ENCODE results near the gene EML3. TPM values are rescaled to one million over a fixed set of nuclear protein-coding genes. Genes with fewer than 3 reads are reported as not detected.

EML3 gene
- total RNA-seq, 3 donors from 2014 or later, result 34.7 to 58.7 (median 35.7) TPM

DNA sequence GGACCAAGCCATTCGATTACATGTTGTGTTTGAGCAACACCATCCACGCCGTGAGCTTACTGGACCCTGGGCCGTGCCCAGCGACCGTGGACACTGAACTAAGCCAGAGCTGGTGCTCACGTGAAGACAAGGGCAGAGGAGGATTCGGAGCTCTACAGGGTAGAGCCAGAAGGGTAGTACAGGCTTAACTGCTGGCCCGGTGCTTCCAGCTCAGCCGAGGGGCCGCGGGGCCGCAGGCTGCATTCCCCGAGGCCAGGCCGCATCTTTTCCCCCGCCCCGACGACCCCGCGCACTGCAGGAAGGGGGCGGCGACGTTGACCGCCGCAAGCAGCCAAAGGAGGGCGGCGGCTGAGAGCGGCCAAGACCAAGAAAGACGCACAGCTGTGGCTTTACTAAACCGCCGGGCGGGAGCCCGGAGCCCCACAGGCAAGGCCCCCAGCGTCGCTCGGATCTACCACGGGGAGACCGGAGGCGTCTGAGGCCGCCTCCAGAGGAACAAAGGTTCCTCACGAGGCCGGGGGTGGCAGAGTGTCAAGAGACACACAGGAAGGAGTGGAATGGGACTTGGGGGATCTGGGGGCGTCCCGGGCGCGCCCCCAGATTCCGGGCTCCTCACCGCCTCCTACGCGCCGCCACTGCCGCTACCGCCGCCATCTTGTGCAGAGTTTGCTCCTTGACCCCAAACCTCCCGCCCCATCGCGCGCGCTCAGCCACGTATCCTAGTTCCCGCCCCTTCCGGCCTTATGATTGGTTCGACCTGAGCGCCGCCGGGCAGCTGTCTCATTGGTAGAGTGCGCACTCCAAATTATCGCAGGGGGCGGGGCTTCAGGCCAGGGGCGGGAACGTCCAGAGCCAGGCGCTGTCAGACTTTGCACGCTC lies 33.6 kb upstream of the EML3 start, which contains the start of gene GANAB:
GANAB (minus strand) TSS at position 668 of the 879 bp plus-strand sequence; CDS start at position 654, 14 bp downstream.
- TF ChIP-seq, protein P1, sequence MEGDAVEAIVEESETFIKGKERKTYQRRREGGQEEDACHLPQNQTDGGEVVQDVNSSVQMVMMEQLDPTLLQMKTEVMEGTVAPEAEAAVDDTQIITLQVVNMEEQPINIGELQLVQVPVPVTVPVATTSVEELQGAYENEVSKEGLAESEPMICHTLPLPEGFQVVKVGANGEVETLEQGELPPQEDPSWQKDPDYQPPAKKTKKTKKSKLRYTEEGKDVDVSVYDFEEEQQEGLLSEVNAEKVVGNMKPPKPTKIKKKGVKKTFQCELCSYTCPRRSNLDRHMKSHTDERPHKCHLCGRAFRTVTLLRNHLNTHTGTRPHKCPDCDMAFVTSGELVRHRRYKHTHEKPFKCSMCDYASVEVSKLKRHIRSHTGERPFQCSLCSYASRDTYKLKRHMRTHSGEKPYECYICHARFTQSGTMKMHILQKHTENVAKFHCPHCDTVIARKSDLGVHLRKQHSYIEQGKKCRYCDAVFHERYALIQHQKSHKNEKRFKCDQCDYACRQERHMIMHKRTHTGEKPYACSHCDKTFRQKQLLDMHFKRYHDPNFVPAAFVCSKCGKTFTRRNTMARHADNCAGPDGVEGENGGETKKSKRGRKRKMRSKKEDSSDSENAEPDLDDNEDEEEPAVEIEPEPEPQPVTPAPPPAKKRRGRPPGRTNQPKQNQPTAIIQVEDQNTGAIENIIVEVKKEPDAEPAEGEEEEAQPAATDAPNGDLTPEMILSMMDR (IDR thresholded peaks at IDR 0.05), result peak in 1 of 3 donors; percentile 22
- TF ChIP-seq POLR2AphosphoS5 (IDR thresholded peaks at IDR 0.05) (peak; percentile 78 to 92 (median 79)), POLR2A (IDR thresholded peaks at IDR 0.05) (peak; percentile 75)
- intact Hi-C loops (cut with DNase I; ENCODE audit: low total_unique reads), result no loop called here
- Histone ChIP-seq H3K4me3 (peak within 1 kb of the TSS; percentile 85 to 96 (median 96)), H3K27ac (peak within 1 kb of the TSS; percentile 89 to 95), H3K36me3 (peaks cover 5% of the 10 kb centered on the region), H3K4me1 (peaks cover 5 to 10% of the 10 kb centered on the region in 2 donors), H3K27me3 (no peaks in the 10 kb centered on the region), H3K9me3 (no peaks in the 10 kb centered on the region)
- DNase-seq (ENCODE audit: low spot score in 2 of 2), result peak; percentile 100

DNA sequence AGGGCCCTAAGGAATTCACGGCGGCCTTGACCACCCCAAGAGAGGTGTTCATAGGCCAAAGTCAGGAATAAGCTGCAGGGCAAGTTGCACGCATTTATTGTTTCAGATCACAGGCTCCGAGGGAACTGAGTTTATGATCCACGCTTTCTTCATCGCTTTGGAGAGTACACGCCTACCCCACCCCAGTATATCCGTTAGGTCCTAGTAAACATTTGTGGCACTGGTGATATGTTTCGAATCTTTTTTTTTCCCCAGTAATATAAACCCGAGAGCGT lies 33.0 kb upstream of the EML3 start:
- peaks cover 5% of the 10 kb centered on the region for H3K36me3 ChIP-seq
- H3K4me3 ChIP-seq, result peak overlapping the region; percentile 85 to 96 (median 96)
- no peak for DNase-seq (ENCODE audit: low spot score in 2 of 2)
- intact Hi-C loops (cut with DNase I; ENCODE audit: low total_unique reads), result no loop called here
- peaks cover 5 to 10% of the 10 kb centered on the region in 2 donors for H3K4me1 ChIP-seq
- peak overlapping the region; percentile 89 to 95 for H3K27ac ChIP-seq
- TF ChIP-seq, protein P1 (IDR thresholded peaks at IDR 0.05), result no peak
- TF ChIP-seq POLR2AphosphoS5 (IDR thresholded peaks at IDR 0.05), result no peak
- no peak for TF ChIP-seq POLR2A (IDR thresholded peaks at IDR 0.05)
- H3K27me3 ChIP-seq, result no peaks in the 10 kb centered on the region
- H3K9me3 ChIP-seq, result no peaks in the 10 kb centered on the region

DNA sequence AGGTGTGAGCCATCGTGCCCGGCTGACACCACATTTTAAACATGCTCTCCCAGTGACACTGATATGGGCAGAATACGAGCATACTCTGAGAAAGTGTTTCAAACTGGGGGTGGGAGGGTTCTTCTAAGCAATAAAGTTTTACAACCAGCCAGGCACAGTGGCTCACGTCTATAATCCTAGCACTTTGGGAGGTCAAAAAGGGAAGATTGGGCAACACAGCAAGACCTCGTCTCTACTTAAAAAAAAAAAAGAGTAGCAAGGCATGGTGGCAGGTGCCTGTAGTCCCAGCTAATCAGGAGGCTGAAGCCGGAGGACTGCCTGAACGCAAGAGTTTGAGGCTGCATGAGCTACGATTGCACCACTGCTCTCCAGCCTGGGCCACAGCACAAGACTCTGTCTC lies 31.6 kb upstream of the EML3 start:
- intact Hi-C loops (cut with DNase I; ENCODE audit: low total_unique reads), result no loop called here
- no peak overlapping the region for H3K4me3 ChIP-seq
- no peak for DNase-seq (ENCODE audit: low spot score in 2 of 2)
- H3K9me3 ChIP-seq, result no peaks in the 10 kb centered on the region
- no peaks in the 10 kb centered on the region for H3K27me3 ChIP-seq
- no peak overlapping the region for H3K27ac ChIP-seq
- H3K4me1 ChIP-seq, result peaks cover 5 to 10% of the 10 kb centered on the region in 2 donors
- peaks cover 5% of the 10 kb centered on the region for H3K36me3 ChIP-seq
- TF ChIP-seq POLR2A (IDR thresholded peaks at IDR 0.05), result no peak
- TF ChIP-seq POLR2AphosphoS5 (IDR thresholded peaks at IDR 0.05), result no peak
- TF ChIP-seq, protein P1 (IDR thresholded peaks at IDR 0.05), result no peak

DNA sequence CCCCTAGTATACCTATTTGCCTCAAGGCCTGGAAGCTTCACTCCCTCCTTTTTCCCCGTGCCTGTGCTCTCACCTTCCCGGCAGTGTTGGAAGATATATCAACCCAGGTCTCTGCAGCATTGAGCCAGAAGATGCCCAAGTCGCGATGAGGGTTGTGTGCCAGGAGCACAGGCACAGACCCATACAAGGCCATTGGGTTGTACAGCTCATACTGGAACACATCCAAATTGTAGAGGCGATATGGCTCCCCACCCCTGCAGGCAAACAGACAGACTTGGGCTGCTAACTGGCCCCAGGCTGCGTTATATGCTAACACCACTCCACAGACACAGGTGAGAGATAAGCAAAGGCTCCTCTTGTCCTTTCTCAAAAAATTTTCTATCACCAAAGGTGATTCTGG lies 19.9 kb upstream of the EML3 start:
- no peaks in the 10 kb centered on the region for H3K27me3 ChIP-seq
- intact Hi-C loops (cut with DNase I; ENCODE audit: low total_unique reads), result no loop called here
- no peaks in the 10 kb centered on the region for H3K4me1 ChIP-seq
- H3K9me3 ChIP-seq, result no peaks in the 10 kb centered on the region
- H3K36me3 ChIP-seq, result no peaks in the 10 kb centered on the region
- TF ChIP-seq, protein P1 (IDR thresholded peaks at IDR 0.05), result no peak
- no peak for TF ChIP-seq POLR2A (IDR thresholded peaks at IDR 0.05)
- no peak for TF ChIP-seq POLR2AphosphoS5 (IDR thresholded peaks at IDR 0.05)
- no peak overlapping the region for H3K27ac ChIP-seq
- DNase-seq (ENCODE audit: low spot score in 2 of 2), result no peak
- no peak overlapping the region for H3K4me3 ChIP-seq

DNA sequence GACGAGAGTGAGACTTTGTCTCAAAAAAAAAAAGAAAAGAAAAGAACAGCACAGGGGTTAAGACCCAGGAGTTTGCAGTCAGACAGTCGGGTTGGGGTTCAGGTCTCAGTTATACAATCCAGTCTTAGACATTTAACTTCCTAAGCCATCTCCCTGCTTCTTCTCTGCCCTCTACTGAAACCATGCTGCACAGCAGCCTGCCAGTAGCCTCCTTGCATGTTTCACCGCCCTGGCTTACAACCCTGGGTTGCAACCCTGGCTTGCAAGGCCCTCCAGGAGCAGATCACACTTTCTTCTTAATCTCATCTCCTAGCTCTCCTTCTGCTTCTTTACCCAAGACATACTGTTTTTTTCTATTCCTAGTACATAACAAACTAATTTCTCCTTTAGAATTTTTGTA lies 15.1 kb upstream of the EML3 start:
- intact Hi-C loops (cut with DNase I; ENCODE audit: low total_unique reads), result no loop called here
- no peaks in the 10 kb centered on the region for H3K4me1 ChIP-seq
- no peak for DNase-seq (ENCODE audit: low spot score in 2 of 2)
- no peak overlapping the region for H3K27ac ChIP-seq
- H3K36me3 ChIP-seq, result peaks cover 9% of the 10 kb centered on the region
- no peak overlapping the region for H3K4me3 ChIP-seq
- H3K9me3 ChIP-seq, result no peaks in the 10 kb centered on the region
- TF ChIP-seq POLR2AphosphoS5 (IDR thresholded peaks at IDR 0.05) (no peak), POLR2A (IDR thresholded peaks at IDR 0.05) (no peak)
- TF ChIP-seq, protein P1 (IDR thresholded peaks at IDR 0.05), result no peak
- H3K27me3 ChIP-seq, result no peaks in the 10 kb centered on the region
